Stimulated activated CD8-positive, alpha-beta memory T cell treated with anti-CD3 and anti-CD28 coated beads, Interleukin-15, amount 100 ng/mL, for 4 hours (primary cell): Measurements from ENCODE around the gene SSNA1.
A peak's percentile ranks its signal among the peaks of the same experiment; 100 is the strongest.

Experiments
- DNase-seq, 2 donors: peaks; one replicate each; pipeline ENCODE4 v3.0.0-alpha.2; 2020; ENCODE audit warnings: low read depth in 2 of 2

The SSNA1 gene

GRCh38 chr9:137152844-137153405 is 35.6 kb upstream of the SSNA1 start:
- no peak for DNase-seq

GRCh38 chr9:137156567-137157375 is 31.7 kb upstream of the SSNA1 start:
- peak; percentile 44 to 69 for DNase-seq

GRCh38 chr9:137157618-137158415 is 30.7 kb upstream of the SSNA1 start:
- DNase-seq, result no peak

GRCh38 chr9:137158625-137159024 is 29.9 kb upstream of the SSNA1 start:
- no peak for DNase-seq

GRCh38 chr9:137159105-137160053 is 29.1 kb upstream of the SSNA1 start:
- DNase-seq, result no peak

- DNase-seq, result no peak
Measured at GRCh38 chr9:137160054-137160425, 28.4 kb upstream of the SSNA1 start.

- no peak for DNase-seq
Measured at GRCh38 chr9:137160716-137161557, 27.5 kb upstream of the SSNA1 start.

- no peak for DNase-seq
Measured at GRCh38 chr9:137161558-137162486, 26.7 kb upstream of the SSNA1 start.

GRCh38 chr9:137162505-137163364 is 25.7 kb upstream of the SSNA1 start:
- no peak for DNase-seq

GRCh38 chr9:137163365-137163715 is 25.1 kb upstream of the SSNA1 start:
- DNase-seq, result no peak

- no peak for DNase-seq
Measured at GRCh38 chr9:137163805-137164204, 24.7 kb upstream of the SSNA1 start.

- DNase-seq, result no peak
Measured at GRCh38 chr9:137164370-137165249, 23.9 kb upstream of the SSNA1 start.

- no peak for DNase-seq
Measured at GRCh38 chr9:137165250-137165836, 23.1 kb upstream of the SSNA1 start.

GRCh38 chr9:137166380-137167229 is 21.9 kb upstream of the SSNA1 start:
- DNase-seq, result no peak

GRCh38 chr9:137167277-137167746 is 21.2 kb upstream of the SSNA1 start:
- DNase-seq, result no peak
